ENCODE results near the gene PTPRJ. TPM values are rescaled to one million over a fixed set of nuclear protein-coding genes. Genes with fewer than 3 reads are reported as not detected.

Gene PTPRJ
- total and polyA plus RNA-seq, 3 donors from 2014 or later = 4.3 to 8.2 (median 6.6) TPM

GRCh38 chr11:48148749-48149148 is 168.4 kb downstream of the PTPRJ start:
- Histone ChIP-seq H3K9me3 (no peaks in the 10 kb centered on the region), H3K4me3 (no peak overlapping the region), H3K27ac (no peak overlapping the region), H3K36me3 (ENCODE audit: low read depth, missing control alignments) (no peaks in the 10 kb centered on the region), H3K27me3 (no peaks in the 10 kb centered on the region), H3K4me1 (no peaks in the 10 kb centered on the region)
- intact Hi-C loops (cut with DNase I; ENCODE audit: low total_unique reads) = no loop called here
- 88 to 96% methylated on average over 3 of the region's 3 CpGs for WGBS, 2 donors
- TF ChIP-seq, protein P1, sequence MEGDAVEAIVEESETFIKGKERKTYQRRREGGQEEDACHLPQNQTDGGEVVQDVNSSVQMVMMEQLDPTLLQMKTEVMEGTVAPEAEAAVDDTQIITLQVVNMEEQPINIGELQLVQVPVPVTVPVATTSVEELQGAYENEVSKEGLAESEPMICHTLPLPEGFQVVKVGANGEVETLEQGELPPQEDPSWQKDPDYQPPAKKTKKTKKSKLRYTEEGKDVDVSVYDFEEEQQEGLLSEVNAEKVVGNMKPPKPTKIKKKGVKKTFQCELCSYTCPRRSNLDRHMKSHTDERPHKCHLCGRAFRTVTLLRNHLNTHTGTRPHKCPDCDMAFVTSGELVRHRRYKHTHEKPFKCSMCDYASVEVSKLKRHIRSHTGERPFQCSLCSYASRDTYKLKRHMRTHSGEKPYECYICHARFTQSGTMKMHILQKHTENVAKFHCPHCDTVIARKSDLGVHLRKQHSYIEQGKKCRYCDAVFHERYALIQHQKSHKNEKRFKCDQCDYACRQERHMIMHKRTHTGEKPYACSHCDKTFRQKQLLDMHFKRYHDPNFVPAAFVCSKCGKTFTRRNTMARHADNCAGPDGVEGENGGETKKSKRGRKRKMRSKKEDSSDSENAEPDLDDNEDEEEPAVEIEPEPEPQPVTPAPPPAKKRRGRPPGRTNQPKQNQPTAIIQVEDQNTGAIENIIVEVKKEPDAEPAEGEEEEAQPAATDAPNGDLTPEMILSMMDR (IDR thresholded peaks at IDR 0.05) = no peak
- no peak for TF ChIP-seq POLR2A (IDR thresholded peaks at IDR 0.05)
- no peak for DNase-seq

DNA sequence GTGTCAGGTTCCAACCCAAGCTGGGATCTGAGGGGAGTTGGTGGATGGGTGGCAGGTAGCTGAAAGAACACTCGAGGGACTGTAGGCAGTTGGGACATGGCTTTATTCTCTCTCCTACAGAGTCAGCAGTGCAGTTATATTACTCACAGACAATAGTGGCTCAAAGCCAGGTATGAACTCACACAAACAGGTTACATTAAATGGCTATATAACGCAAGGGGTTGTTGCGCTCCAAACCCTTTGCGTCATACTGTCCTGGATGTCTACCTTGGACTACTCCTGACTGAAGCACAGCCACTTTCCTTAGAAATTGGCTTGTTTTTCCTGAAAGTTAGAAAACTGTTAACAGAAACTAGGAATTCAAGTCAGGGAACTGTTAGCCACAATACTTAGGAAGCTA is 169.9 kb downstream of the PTPRJ start:
- no peak for TF ChIP-seq POLR2A (IDR thresholded peaks at IDR 0.05)
- TF ChIP-seq, protein P1 (IDR thresholded peaks at IDR 0.05) = no peak
- Histone ChIP-seq H3K9me3 (no peaks in the 10 kb centered on the region), H3K4me3 (no peak overlapping the region), H3K27me3 (no peaks in the 10 kb centered on the region), H3K4me1 (no peaks in the 10 kb centered on the region), H3K36me3 (ENCODE audit: low read depth, missing control alignments) (no peaks in the 10 kb centered on the region), H3K27ac (no peak overlapping the region)
- whole genome bisulfite sequencing, 2 donors = 89 to 92% methylated on average over 4 of the region's 4 CpGs
- intact Hi-C loops (cut with DNase I; ENCODE audit: low total_unique reads) = no loop called here
- DNase-seq = no peak

- H3K27ac ChIP-seq = no peak overlapping the region
- no peaks in the 10 kb centered on the region for H3K9me3 ChIP-seq
- 92 to 94% methylated on average over 3 of the region's 3 CpGs for WGBS, 2 donors
- DNase-seq = no peak
- no peak for TF ChIP-seq POLR2A (IDR thresholded peaks at IDR 0.05)
- TF ChIP-seq, protein P1 (IDR thresholded peaks at IDR 0.05) = no peak
- intact Hi-C loops (cut with DNase I; ENCODE audit: low total_unique reads) = no loop called here
- no peaks in the 10 kb centered on the region for H3K36me3 ChIP-seq (ENCODE audit: low read depth, missing control alignments)
- H3K4me3 ChIP-seq = no peak overlapping the region
- H3K4me1 ChIP-seq = no peaks in the 10 kb centered on the region
- H3K27me3 ChIP-seq = no peaks in the 10 kb centered on the region
Observed at GRCh38 chr11:48154151-48154550, 173.8 kb downstream of the PTPRJ start.

DNA sequence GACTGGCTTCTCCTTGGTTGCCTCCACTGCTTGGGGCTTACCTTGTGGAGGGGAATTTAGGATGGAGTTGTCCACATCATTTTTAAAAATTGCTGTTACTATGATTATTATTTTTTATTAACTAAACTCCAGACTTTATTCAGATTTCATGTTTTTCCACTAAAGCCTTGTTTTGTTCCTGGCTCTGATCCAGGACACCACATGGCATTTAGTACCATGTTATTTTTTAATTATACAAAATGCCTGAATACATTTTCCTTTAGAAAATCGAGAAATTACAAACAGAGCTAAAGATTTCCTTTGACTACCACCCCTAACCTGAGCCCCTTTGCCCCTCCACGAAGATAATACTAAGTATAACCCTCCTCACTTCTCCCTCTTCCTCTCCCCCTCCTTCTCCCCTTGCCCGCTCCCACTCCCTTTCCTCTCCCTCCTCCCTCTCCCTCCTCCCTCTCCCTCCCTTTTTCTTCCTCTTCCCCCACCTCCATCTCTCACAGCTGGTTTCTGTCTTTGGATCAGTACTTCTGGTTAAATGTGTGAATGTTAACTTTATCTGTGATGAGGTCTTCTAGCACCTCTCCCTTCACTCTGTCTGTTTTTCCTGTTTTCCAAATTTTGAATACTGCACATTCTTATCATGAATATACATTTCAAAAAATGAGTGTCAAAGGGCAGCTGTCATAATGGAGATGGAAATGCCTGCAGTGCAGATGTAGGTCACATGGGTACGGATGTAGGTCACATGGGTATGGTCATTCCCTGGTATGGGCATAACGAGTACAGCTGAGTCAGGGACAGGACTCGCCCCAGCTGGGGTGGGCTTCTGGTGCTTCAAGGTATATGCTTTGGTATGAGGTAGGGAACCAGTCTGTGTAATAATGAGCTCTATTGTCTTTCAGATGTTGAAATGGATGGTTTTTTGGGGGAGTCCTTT is 181.9 kb downstream of the PTPRJ start:
- 53 to 68% methylated on average over 6 of the region's 6 CpGs for WGBS, 2 donors
- intact Hi-C loops (cut with DNase I; ENCODE audit: low total_unique reads) = no loop called here
- H3K27me3 ChIP-seq = no peaks in the 10 kb centered on the region
- no peak overlapping the region for H3K4me3 ChIP-seq
- TF ChIP-seq POLR2A (IDR thresholded peaks at IDR 0.05) = no peak
- TF ChIP-seq, protein P1 (IDR thresholded peaks at IDR 0.05) = no peak
- no peaks in the 10 kb centered on the region for H3K36me3 ChIP-seq (ENCODE audit: low read depth, missing control alignments)
- H3K4me1 ChIP-seq = no peaks in the 10 kb centered on the region
- H3K27ac ChIP-seq = no peak overlapping the region
- DNase-seq = no peak
- H3K9me3 ChIP-seq = no peaks in the 10 kb centered on the region

GRCh38 chr11:48162885-48163268 is 182.5 kb downstream of the PTPRJ start:
- no peaks in the 10 kb centered on the region for H3K4me1 ChIP-seq
- intact Hi-C loops (cut with DNase I; ENCODE audit: low total_unique reads) = no loop called here
- no peaks in the 10 kb centered on the region for H3K9me3 ChIP-seq
- no peaks in the 10 kb centered on the region for H3K36me3 ChIP-seq (ENCODE audit: low read depth, missing control alignments)
- no peak for DNase-seq
- WGBS, 2 donors = 71% methylated on average over 1 of the region's 1 CpG
- TF ChIP-seq, protein P1 (IDR thresholded peaks at IDR 0.05) = no peak
- no peak for TF ChIP-seq POLR2A (IDR thresholded peaks at IDR 0.05)
- no peaks in the 10 kb centered on the region for H3K27me3 ChIP-seq
- H3K4me3 ChIP-seq = no peak overlapping the region
- H3K27ac ChIP-seq = no peak overlapping the region
